Left lobe of liver (tissue), 2 donors: Measurements from ENCODE around the gene NOTCH1. TPM values are rescaled to one million over a fixed set of nuclear protein-coding genes. Genes with fewer than 3 reads are reported as not detected.

Experiments
- ATAC-seq: fragments of 200-7000 bp; cut with Tn5 transposase; one replicate; pipeline ENCODE4 v1.9.1; 2020; ENCODE audit warnings: mild to moderate bottlenecking, moderate library complexity
- DNase-seq: peaks from one replicate; pipeline ENCODE4 v3.0.0-alpha.2; 2020; ENCODE audit warnings: low spot score
- total RNA-seq: library from RNA; stranded (reverse); gene quantifications from one replicate; pipeline ENCODE4 v1.2.1, GENCODE V29; 2021
- donor health status: DM: no; HTN: no; CAD: no; lungs with moderate emphysema.
- donor health status: DM: no; HTN: yes; CAD: no.

The NOTCH1 gene
- total RNA-seq, 1 donor from 2014 or later, result 31.9 TPM

DNA sequence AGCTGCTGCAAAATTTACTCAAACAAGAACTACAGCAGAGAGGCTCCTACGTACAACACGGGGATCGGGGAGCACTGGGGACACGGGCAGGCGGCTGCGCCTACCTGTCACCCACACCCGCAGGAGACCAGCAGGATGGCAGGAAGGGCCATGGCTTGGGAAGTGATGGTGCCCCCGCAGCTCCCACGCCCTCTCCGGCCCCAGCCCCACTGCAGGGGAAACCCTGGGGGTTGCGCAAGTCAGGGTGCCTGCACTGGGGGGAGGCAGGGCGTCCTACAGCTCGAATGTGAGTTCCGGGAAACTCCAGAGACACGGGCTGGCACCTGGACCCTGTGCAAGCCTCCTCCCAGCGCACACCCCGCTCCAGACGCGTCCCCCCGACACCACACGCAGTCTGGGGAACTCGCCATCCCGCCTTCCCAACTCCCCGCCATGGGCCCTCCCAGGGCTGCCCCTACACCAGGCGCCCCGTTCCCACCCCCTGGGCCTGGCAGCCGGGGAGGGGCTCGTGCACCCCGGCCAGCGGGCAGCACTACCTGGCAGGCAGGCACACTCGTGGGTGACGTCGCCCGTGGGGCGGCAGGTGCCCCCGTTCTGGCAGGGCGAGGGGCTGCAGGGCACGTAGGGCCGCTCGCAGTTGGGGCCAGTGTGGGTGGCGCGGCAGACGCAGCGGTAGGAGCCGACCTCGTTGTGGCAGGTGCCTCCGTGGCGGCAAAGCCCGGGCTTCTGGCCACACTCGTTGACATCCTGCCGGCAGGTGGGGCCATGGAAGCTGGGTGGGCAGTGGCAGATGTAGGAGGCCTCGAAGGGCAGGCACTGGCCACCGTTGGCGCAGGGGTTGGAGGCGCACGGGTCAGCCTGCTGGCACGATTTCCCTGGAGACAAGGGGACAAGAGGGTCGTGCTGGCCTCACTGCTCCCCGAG lies 23.3 kb downstream of the NOTCH1 start:
- no peak for ATAC-seq
- no peak for DNase-seq

DNA sequence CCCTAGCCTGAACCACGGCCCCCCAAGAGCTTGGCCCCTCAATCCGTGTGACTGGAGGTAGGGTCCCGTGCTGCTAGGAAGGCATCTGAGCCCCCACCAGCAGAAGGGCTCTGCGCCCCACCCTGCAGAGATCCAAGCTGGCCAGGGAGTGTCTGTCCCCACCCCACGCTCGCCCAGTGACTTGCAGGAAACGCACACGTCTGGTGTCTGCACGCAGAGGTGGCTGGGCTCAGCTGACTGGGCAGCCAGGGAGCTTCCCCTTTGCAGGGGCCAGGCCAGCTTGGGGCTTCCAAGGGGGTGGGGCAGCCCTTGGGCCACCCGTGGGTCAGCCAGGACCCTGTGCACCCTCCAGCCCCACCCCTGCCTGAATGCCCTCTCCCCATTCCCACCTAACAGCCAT lies 24.3 kb downstream of the NOTCH1 start:
- ATAC-seq (peak; percentile 6), DNase-seq (no peak)

DNA sequence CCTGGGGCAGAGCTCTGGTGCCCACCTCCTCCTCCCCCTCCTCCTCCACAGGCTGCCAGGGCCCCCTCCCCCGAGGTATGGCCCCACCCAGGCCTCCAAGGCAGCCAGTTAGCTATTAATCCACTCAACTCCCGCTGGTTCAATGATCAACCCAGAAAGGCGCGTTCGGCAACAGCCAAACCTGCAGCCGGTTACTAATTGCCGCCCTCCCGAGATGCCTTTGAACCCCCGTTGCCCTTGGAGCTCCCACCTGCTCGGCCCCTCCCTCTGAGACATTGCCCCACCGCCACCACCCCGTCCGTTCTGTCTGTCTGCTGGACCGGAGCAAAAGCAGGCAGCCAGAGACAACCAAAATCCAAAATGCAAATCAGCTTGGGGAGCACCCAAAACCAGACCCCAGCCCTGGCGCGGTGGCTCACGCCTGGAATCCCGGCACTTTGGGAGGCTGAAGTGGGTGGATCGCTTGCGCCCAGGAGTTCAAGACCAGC lies 25.8 kb downstream of the NOTCH1 start:
- DNase-seq (peak; percentile 93), ATAC-seq (peak; percentile 76)

GRCh38 chr9:136519263-136520052 lies 26.4 kb downstream of the NOTCH1 start:
- DNase-seq (no peak), ATAC-seq (peak; percentile 28)

- ATAC-seq (peak; percentile 9), DNase-seq (peak; percentile 76)
These were observed 27.2 kb downstream of the NOTCH1 start for GRCh38 chr9:136518623-136519022.

DNA sequence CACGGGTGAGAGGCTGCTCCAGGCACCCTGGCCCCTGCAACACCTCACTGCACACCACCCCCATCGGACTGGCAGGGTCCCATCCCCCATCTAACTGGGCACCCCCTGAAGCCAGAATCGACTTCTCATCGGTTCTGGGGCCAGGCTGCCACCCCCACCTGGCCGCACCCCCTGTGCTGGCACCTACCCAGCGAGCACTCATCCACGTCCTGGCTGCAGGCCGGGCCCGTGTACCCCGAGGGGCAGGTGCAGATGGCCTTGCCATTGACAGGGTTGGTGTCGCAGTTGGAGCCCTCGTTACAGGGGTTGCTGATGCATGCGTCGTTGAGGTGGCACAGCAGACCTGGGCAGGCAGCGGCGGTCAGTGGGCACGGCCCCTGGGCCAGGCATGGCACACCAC lies 27.9 kb downstream of the NOTCH1 start:
- ATAC-seq, result no peak
- no peak for DNase-seq

DNA sequence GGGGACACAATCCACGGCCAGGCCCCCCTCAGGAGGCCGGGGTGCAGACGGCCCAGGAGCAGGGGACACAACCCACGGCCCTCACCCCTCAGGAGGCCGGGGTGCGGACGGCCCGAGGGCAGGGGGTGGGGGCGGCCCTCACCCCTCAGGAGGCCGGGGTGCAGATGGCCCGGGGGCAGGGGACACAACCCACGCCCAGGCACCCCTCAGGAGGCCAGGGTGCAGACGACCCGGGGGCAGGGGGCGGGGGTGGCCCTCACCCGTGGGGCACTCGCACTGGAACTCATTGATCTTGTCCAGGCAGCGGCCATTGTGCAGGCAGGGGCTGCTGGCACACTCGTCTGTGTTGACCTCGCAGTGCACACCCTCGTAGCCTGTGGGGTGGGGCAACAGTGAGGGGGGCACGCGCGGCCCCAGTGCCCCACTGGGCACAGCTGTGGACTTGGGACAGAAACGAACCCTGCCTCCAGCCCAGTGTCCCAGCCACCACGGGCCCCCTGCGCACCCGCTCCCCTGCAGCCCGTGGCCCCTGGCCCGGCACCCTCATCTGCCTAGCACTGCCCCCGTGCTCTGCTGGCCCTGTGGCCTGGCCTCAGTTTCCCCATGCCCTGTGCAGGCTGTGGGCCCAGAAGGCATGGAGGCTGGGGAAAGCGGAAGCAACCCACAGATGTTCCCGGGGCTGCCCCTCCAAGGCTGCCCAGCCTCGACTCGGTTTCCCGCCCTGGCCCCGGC lies 28.7 kb downstream of the NOTCH1 start:
- DNase-seq, result no peak
- no peak for ATAC-seq

GRCh38 chr9:136516191-136516654 lies 29.6 kb downstream of the NOTCH1 start:
- DNase-seq (no peak), ATAC-seq (no peak)

- ATAC-seq (no peak), DNase-seq (no peak)
These were observed 30.6 kb downstream of the NOTCH1 start for GRCh38 chr9:136515276-136515675.

DNA sequence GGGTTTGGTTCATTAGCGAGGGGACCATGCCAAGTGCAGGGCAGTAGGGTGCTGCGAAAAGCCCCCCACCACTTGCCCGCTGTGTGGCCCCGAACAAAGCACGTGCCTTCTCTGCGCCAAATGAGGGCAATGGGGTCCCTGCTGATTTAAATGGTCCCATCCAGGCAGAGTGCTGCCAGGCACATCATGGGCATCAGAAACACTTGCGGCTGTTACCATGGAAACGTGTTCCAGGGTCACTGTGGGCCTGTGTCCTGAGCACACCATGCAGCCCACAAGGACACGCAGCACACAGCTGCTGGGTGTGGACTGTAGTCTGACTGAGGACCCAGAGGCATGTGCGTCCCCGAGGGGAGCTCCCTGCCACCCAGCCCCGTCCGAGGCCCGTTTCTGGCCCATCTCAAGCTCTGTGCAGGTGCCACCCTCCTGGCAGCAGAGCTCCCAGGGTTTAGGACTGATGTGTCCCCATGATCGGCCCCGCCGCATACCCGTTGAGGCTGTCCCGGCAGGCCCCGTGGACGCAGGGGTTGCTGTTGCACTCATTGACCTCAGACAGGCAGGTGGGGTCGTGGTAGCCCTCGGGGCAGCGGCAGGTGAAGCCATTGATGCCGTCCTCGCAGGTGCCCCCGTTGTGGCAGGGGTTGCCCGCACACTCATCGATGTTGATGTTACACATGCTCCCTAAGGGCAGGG lies 31.7 kb downstream of the NOTCH1 start:
- DNase-seq (no peak), ATAC-seq (no peak)

DNA sequence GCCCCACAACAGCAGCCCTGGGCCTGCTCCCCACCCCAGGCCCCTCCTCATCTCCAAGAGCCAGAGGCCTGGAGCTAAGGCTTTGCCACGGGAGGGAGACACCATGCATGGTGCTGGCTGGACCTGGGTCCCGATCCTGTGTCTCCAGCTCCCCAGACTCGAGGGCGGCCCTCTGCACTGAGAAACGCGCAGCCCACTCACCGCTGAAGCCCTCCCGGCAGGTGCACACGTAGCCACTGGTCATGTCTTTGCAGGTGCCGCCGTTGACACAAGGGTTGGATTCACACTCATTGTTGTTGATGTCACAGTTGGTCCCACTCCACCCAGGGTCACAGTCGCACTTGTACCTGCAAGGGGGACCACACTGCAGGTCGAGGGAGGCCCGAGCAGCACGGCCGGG lies 32.7 kb downstream of the NOTCH1 start:
- ATAC-seq, result no peak

GRCh38 chr9:136512651-136513071 lies 33.2 kb downstream of the NOTCH1 start:
- DNase-seq, result no peak
- peak; percentile 22 for ATAC-seq

More for the DNA sequence above, 32.7 kb downstream of the NOTCH1 start:
- no peak for DNase-seq

GRCh38 chr9:136511670-136512592 lies 33.9 kb downstream of the NOTCH1 start:
- DNase-seq, result peak; percentile 77
- ATAC-seq, result peak; percentile 51

- DNase-seq (no peak), ATAC-seq (no peak)
These were observed 34.6 kb downstream of the NOTCH1 start for GRCh38 chr9:136511144-136511669.

DNA sequence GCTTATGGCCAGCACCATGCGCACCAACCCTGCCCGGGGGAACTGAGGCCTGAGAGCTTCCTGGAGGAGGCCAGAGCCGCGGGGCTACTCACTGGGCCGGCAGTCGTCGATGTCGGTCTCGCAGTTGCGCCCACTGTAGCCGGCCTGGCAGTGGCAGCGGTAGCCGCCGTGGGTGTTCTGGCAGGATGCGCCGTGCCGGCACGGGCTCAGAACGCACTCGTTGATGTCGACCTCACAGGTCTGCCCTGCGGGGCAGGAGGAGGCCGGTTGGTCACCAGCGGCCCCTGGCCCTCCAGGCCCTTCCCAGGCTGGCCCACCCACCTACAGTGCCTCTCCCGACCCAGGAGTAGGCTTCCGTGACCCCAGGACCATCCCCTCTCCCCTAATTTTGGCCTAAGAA lies 35.3 kb downstream of the NOTCH1 start:
- DNase-seq (no peak), ATAC-seq (no peak)

DNA sequence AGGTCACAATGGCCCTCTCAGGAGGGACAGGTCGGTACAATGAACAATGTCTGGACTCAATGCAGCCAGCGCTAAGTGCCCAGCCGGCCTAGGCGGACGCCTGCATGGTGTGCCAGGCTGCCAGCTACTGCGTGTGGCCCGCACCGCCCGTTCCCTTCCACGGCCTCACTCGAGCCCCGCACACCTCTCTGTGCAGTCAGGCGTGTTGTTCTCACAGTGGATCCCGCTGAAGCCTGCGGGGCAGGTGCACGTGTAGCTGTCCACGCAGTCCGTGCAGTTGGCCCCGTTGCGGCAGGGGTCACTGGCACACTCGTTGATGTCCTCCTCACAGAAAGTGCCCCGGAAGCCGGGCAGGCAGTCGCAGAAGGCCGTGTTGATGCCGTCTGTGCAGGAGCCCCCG lies 36.3 kb downstream of the NOTCH1 start:
- DNase-seq (no peak), ATAC-seq (no peak)

- no peak for ATAC-seq
These were observed 36.9 kb downstream of the NOTCH1 start for GRCh38 chr9:136508729-136509500.

DNA sequence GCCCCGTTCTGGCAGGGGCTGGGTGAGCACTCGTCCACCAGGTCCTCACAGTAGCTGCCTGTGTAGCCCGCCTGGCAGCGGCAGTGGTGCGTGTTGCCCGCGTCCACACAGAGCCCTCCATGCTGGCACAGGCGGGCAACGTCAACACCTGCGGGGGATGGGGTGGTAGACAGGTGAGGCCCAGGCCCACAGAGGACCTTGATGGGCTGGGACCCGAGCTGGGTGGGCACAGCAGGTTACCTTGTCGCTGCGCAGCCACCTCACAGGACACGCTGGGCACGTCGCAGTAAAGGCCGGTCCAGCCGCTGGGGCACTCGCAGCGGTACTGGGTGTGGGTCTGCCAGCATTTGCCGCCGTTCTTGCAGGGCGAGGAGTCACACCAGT lies 37.9 kb downstream of the NOTCH1 start:
- DNase-seq, result no peak
- ATAC-seq, result no peak

More at GRCh38 chr9:136508729-136509500, 36.9 kb downstream of the NOTCH1 start:
- DNase-seq, result no peak
